Right lobe of liver (tissue), 6 donors: Measurements from ENCODE around the gene SERPINA1. TPM values are rescaled to one million over a fixed set of nuclear protein-coding genes. Genes with fewer than 3 reads are reported as not detected.
"Not testable (repeated sequence)": the region's sequence is repeated elsewhere in the genome, so short reads cannot be mapped to it uniquely, and the experiment has no call there.

Experiments
- ATAC-seq, 4 donors: fragments of 200-7000 bp; cut with Tn5 transposase; one replicate each; pipeline ENCODE4 v1.9.1; 2020; ENCODE audit warnings: mild to moderate bottlenecking in 4 of 4, moderate library complexity in 4 of 4
- DNase-seq, 3 donors: peaks; one replicate each; pipeline ENCODE4 v3.0.0-alpha.2; 2020
- H3K27ac ChIP-seq, 3 donors: fragments of 200-600 bp; one replicate each; pipeline ENCODE4 v1.8.0; 2022
- H3K27me3 ChIP-seq, 2 donors: fragments of 200-600 bp; one replicate each; pipeline ENCODE4 v1.8.0; 2022
- H3K36me3 ChIP-seq, 4 donors: fragments of 200-600 bp; sonication (generic) in 1 of 4; one replicate each; pipeline versions ENCODE4 v1.5.1 to v1.8.0; 2017 to 2022; ENCODE audit warnings: control low read depth in 1 of 4
- H3K4me1 ChIP-seq, 4 donors: fragments of 200-600 bp; sonication (generic) in 1 of 4; one replicate each; pipeline versions ENCODE4 v1.5.1 to v1.8.0; 2017 to 2022; ENCODE audit warnings: control low read depth in 1 of 4
- H3K4me3 ChIP-seq, 3 donors: fragments of 200-600 bp; one replicate each; pipeline ENCODE4 v1.8.0; 2022
- H3K9me3 ChIP-seq, 4 donors: fragments of 200-600 bp; sonication (generic) in 1 of 4; one replicate each; pipeline versions ENCODE4 v1.5.1 to v1.8.0; 2017 to 2022; ENCODE audit warnings: control low read depth in 1 of 4
- CTCF ChIP-seq, 4 donors: fragments of 200-600 bp in 3 of 4; fragments of 450-650 bp in 1 of 4; IDR thresholded peaks; one replicate each; pipeline versions ENCODE4 v1.5.1 to v1.8.0; 2016 to 2022; ENCODE audit warnings: antibody characterized with exemption in 4 of 4, mild to moderate bottlenecking in 2 of 4
- POLR2A ChIP-seq: fragments of 450-650 bp; IDR thresholded peaks from one replicate; pipeline ENCODE4 v1.6.1; 2017; ENCODE audit warnings: antibody characterized with exemption, mild to moderate bottlenecking
- WGBS: methylation state at CpG from one replicate; pipeline ENCODE4 v1.1.6; 2018; ENCODE audit warnings: low coverage, low lambda C conversion rate; ENCODE audit not compliant: insufficient coverage; ENCODE audit errors: missing lambda C conversion rate; 5-methylcytosine and 5-hydroxymethylcytosine counted together
- intact Hi-C, 2 donors: fragments of 100-400 bp; cut with DNase I; formaldehyde crosslinking; loops; one replicate each; pipeline versions ENCODE4 v1.11.2 to v1.14.1; 2022
- total RNA-seq, 6 experiments: library from RNA; depleted of rRNA in 2 of 6; stranded (reverse); fragments of >200 nt in 2 of 6; fragmentation: NEBNext Ultra II Directional in 3 of 6; extraction: Animal tissue kit (Norgen Biotek cat#: 25700) in 3 of 6; gene quantifications; one replicate each; pipeline versions ENCODE4 v1.1.0 to v1.2.4, GENCODE V29; 2016 to 2023
- donor health status: DM: no; HTN: yes; CAD: no.
- donor health status: DM: no; HTN: no; CAD: no.
- donor health status: DM: no; HTN: no; CAD: no.
- donor health status: DM: no; HTN: yes; CAD: no.
- donor health status: DM: no; HTN: yes; CAD: no.

Gene SERPINA1
- total RNA-seq, 6 experiments from 2014 or later: 18,575 to 39,670 (median 31,917) TPM

DNA sequence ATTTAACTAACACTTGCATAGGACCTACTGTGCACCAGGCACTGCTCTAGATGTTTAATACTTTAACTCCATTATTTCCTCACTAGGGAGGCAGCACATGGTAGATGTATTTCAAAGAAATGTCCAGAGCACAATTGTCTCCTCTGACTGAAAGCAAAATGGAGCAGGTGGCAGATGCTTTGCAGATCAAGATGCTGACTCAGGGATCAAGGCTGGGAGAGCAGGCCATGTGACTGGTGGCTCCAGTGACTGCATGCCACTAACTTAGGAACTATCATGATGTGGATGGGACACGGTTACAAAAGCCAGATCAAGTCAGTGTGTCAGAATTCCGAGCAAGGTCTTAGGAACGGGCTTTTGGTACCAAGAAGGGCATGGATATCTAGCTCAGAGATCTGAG, 36.0 kb upstream of the SERPINA1 start:
- Histone ChIP-seq H3K4me1 (peaks cover 0 to 5% (median 0%) of the 10 kb centered on the region in 4 donors), H3K36me3 (no peaks in the 10 kb centered on the region), H3K4me3 (no peak overlapping the region), H3K27me3 (no peaks in the 10 kb centered on the region), H3K27ac (no peak overlapping the region), H3K9me3 (no peaks in the 10 kb centered on the region)
- no peak for TF ChIP-seq CTCF (IDR thresholded peaks at IDR 0.05)
- TF ChIP-seq POLR2A: no peak
- intact Hi-C loops: loop anchor here in 1 of 2 donors (10.0 kb wide), 1 partner anchor 120 kb away; no protein-coding TSS in a partner anchor
- no CpG with 5 or more reads among the region's 3 CpGs for WGBS
- DNase-seq (no peak), ATAC-seq (no peak)

DNA sequence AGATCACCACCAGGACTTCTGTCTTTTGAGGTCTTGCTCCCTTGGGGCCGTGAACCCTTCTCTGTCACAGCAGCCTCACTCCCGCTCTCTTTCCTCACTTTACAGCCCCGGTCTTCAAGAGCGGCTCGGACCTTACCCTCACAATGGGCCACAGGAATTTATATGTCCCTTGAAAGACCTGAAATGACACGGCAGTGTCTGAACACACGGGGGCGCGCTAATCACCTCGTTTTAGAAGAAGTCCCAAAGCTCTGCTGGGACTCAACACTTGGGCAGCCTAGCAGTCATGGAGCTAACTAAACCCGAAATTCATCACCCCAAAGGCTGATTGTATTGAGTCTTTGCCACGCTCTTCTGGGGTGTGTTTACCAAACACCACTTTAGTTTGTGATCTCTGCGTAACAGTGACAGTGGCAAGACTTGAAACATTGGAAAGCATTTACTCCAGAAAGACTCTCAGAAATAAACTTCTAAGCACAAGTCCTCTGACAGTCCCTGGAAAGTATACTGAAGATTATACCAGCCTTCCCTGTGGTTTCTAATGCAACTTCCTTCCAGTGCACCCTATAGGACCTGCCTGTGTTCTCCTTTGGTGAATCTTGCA, 35.2 kb upstream of the SERPINA1 start:
- Histone ChIP-seq H3K36me3 (no peaks in the 10 kb centered on the region), H3K4me1 (peaks cover 0 to 1% (median 0%) of the 10 kb centered on the region in 4 donors), H3K27ac (no peak overlapping the region), H3K27me3 (no peaks in the 10 kb centered on the region), H3K9me3 (no peaks in the 10 kb centered on the region), H3K4me3 (no peak overlapping the region)
- ATAC-seq (peak; percentile 96 to 99 (median 98)), DNase-seq (peak; percentile 81 to 85 (median 84))
- 8% methylated on average over 13 of the region's 13 CpGs for WGBS
- TF ChIP-seq CTCF (IDR thresholded peaks at IDR 0.05): peak; percentile 59 to 73 (median 66)
- no peak for TF ChIP-seq POLR2A
- intact Hi-C loops: loop anchor here in 1 of 2 donors (10.0 kb wide), 1 partner anchor 121 kb away; no protein-coding TSS in a partner anchor

- Histone ChIP-seq H3K36me3 (no peaks in the 10 kb centered on the region), H3K4me3 (no peak overlapping the region), H3K4me1 (no peaks in the 10 kb centered on the region), H3K27me3 (no peaks in the 10 kb centered on the region), H3K9me3 (no peaks in the 10 kb centered on the region), H3K27ac (no peak overlapping the region)
- 58% methylated on average over 2 of the region's 2 CpGs for WGBS
- DNase-seq (no peak), ATAC-seq (no peak)
- TF ChIP-seq CTCF (IDR thresholded peaks at IDR 0.05) (no peak), POLR2A (no peak)
- intact Hi-C loops: loop anchor here in 1 of 2 donors (10.0 kb wide), 1 partner anchor 123 kb away; no protein-coding TSS in a partner anchor
These were observed 32.9 kb upstream of the SERPINA1 start for GRCh38 chr14:94421316-94421715.

DNA sequence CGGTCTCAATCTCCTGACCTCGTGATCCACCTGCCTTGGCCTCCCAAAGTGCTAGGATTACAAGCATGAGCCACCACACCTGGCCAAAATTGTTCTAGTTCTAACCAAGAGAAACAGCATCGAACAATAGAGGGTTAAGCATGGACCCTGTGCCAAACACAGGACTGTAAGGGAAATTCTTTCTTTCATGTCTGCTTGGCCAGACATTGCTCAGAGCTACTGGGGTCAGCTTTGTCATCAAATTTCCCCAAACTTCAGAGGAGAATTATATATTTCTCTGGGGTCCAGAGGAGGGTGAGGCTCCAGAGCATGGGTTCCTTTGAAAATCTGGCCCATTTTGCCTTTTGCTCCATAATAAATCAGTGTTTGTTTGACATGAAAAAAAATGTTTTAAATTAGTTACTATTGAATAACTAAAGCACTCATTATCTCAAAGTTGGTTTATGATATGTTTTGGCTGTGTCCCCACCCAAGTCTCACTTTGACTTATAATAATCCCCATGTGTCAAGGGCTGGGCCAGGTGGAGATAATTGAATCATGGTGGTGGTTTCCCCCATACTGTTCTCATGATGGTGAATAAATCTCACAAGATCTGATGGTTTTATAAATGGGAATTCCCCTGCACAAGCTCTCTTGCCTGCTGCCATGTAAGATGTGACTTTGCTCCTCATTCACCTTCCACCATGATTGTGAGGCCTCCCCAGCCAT, 29.2 kb upstream of the SERPINA1 start:
- H3K9me3 ChIP-seq, ATAC-seq, H3K27ac ChIP-seq, intact Hi-C loops, H3K27me3 ChIP-seq, H3K4me1 ChIP-seq, H3K36me3 ChIP-seq, DNase-seq, H3K4me3 ChIP-seq: not testable (repeated sequence)
- 67% methylated on average over 2 of the region's 3 CpGs for WGBS
